ENCODE results near the gene MLIP. TPM values are rescaled to one million over a fixed set of nuclear protein-coding genes. Genes with fewer than 3 reads are reported as not detected.
"Not testable (repeated sequence)": the region's sequence is repeated elsewhere in the genome, so short reads cannot be mapped to it uniquely, and the experiment has no call there.

Gene MLIP
- total and polyA plus RNA-seq, 8 donors = 0.09 to 0.70 (median 0.23) TPM

DNA sequence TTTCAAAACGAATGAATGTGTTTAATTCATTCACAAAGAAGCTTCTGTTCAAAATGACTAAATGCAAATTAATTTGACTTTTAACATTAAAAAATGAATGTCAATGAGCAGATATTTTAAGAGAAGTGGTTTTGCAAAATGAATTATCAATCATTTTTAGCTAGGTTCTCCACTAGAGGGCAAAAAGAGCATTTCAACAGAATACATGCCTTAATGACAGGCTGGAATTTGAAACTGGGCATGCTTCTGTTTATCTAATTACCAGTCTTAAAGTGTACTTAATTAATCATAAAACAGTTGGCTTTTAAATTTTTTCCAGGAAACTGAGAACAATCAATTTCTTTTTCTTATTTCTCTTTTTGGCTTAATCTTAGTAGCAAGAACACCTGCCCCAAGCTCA, 133.2 kb downstream of the MLIP start:
- TF ChIP-seq, protein P1, sequence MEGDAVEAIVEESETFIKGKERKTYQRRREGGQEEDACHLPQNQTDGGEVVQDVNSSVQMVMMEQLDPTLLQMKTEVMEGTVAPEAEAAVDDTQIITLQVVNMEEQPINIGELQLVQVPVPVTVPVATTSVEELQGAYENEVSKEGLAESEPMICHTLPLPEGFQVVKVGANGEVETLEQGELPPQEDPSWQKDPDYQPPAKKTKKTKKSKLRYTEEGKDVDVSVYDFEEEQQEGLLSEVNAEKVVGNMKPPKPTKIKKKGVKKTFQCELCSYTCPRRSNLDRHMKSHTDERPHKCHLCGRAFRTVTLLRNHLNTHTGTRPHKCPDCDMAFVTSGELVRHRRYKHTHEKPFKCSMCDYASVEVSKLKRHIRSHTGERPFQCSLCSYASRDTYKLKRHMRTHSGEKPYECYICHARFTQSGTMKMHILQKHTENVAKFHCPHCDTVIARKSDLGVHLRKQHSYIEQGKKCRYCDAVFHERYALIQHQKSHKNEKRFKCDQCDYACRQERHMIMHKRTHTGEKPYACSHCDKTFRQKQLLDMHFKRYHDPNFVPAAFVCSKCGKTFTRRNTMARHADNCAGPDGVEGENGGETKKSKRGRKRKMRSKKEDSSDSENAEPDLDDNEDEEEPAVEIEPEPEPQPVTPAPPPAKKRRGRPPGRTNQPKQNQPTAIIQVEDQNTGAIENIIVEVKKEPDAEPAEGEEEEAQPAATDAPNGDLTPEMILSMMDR (IDR thresholded peaks at IDR 0.05) = peak in 1 of 2 donors; percentile 23
- Histone ChIP-seq H3K4me3 (no peak overlapping the region), H3K4me1 (no peaks in the 10 kb centered on the region), H3K36me3 (no peaks in the 10 kb centered on the region), H3K9me3 (no peaks in the 10 kb centered on the region), H3K27ac (no peak overlapping the region), H3K27me3 (no peaks in the 10 kb centered on the region)
- intact Hi-C loops (cut with DNase I) = no loop called here
- ATAC-seq (peak; percentile 37), DNase-seq (no peak)

DNA sequence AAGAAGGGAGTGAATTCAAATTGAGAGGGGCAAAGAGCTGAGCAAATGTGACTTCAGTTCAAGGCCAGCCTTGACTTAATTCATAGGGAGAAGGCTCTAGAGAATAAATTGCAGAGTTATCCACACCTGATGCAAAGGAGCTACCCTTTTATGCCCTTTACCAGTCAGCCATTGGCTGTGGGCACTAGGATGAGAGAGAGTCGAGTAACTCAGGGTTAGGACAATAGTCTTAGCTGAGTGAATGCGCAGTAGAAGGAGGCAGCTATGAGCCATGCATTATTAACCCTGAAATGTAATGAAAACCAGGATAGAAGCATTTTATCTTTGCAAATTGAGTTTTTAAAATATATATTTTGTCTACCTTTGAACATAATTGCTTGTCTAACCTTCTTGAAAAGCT, 134.0 kb downstream of the MLIP start:
- Histone ChIP-seq H3K36me3 (no peaks in the 10 kb centered on the region), H3K9me3 (no peaks in the 10 kb centered on the region), H3K4me1 (no peaks in the 10 kb centered on the region), H3K27me3 (no peaks in the 10 kb centered on the region), H3K27ac (no peak overlapping the region), H3K4me3 (no peak overlapping the region)
- ATAC-seq = no peak
- intact Hi-C loops (cut with DNase I) = no loop called here
- TF ChIP-seq, protein P1 (IDR thresholded peaks at IDR 0.05) = no peak
- DNase-seq = no peak

DNA sequence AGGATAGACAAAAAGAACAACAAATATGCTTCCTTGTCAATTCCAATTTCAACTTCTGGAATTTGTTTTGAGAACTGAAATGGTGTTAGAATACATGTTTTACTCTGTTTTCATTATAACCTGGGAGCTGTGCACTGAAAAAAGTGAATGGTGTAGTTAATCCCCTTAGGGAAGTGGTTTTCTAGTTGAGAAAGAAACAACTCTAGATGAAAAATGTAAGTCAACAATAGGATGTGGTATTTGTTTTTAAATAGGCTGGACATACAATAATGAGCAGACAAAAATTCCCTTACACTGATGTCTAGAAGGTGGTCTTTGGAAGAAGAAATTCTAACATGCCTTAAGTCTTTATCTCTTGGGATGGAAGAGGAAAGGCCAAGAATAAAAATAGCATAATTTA, 137.1 kb downstream of the MLIP start:
- Histone ChIP-seq H3K4me1 (no peaks in the 10 kb centered on the region), H3K27ac (no peak overlapping the region), H3K9me3 (no peaks in the 10 kb centered on the region), H3K4me3 (no peak overlapping the region), H3K27me3 (no peaks in the 10 kb centered on the region), H3K36me3 (no peaks in the 10 kb centered on the region)
- DNase-seq = no peak
- ATAC-seq = no peak
- intact Hi-C loops (cut with DNase I) = no loop called here
- TF ChIP-seq, protein P1 (IDR thresholded peaks at IDR 0.05) = no peak

DNA sequence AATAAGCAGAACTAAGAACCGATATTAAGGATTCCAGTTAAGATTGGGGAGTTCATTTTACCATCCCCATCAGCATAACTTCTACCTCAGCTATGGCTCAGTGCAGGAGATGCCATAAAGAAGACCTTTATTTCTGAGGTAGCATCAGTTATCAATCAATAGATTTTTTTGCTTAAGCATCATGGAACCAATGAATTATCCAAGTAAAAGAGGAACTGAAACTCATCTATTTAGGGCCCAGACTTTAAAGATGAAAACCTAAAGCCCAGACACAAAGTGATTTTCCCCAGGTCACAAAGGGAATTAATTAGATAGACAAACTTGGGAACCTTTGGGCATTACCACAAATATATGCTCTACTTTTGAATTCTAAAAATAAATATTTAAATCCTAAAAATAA, 137.8 kb downstream of the MLIP start:
- H3K27ac ChIP-seq = no peak overlapping the region
- H3K4me1 ChIP-seq = no peaks in the 10 kb centered on the region
- intact Hi-C loops (cut with DNase I) = no loop called here
- H3K9me3 ChIP-seq = no peaks in the 10 kb centered on the region
- no peaks in the 10 kb centered on the region for H3K36me3 ChIP-seq
- no peak overlapping the region for H3K4me3 ChIP-seq
- no peaks in the 10 kb centered on the region for H3K27me3 ChIP-seq
- DNase-seq (no peak), ATAC-seq (no peak)
- TF ChIP-seq, protein P1 (IDR thresholded peaks at IDR 0.05) = no peak

DNA sequence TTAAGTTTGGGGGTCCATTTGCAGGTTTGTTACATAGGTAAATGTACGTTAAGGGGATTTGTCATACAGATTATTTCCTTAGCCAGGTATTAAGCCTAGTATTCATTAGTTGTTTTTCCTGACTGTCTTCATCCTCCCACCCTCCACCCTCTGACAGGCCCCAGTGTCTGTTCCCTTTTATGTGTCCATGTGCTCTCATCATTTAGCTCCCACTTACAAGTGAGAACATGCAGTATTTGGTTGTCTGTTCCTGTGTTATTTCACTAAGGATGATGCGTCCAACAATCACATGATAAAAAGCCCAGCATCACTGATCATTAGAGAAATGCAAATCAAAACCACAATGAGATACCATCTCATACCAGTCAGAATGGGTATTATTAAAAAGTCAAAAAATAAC, 138.6 kb downstream of the MLIP start:
- intact Hi-C loops (cut with DNase I); ATAC-seq; H3K27ac ChIP-seq; H3K27me3 ChIP-seq; DNase-seq; H3K9me3 ChIP-seq; H3K36me3 ChIP-seq; H3K4me3 ChIP-seq; H3K4me1 ChIP-seq: not testable (repeated sequence)

DNA sequence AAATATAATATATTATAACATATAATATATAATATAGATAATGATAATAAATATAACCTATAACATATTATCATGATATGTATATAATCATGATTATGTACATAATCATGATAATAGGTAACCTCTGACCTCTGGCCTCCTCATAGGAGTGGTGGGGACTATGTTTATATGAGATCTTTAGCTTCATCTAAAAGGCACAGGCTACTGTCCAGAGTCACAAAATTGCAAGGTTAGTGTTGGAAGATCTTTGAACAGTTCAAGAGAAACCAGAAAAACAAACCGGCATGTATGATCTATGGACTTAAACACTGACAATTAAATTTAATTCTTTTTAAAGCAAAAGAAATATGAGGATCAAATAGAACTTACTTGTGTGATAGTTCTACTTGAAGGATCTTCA, 141.3 kb downstream of the MLIP start:
- Histone ChIP-seq H3K4me1 (no peaks in the 10 kb centered on the region), H3K4me3 (no peak overlapping the region), H3K36me3 (no peaks in the 10 kb centered on the region), H3K27ac (no peak overlapping the region), H3K9me3 (no peaks in the 10 kb centered on the region), H3K27me3 (no peaks in the 10 kb centered on the region)
- ATAC-seq = no peak
- TF ChIP-seq, protein P1 (IDR thresholded peaks at IDR 0.05) = no peak
- intact Hi-C loops (cut with DNase I) = no loop called here
- DNase-seq = no peak
